Adipocyte (in vitro differentiated cells): ENCODE measurements around the gene CD81.

Experiments used
- DNase-seq: peaks from one replicate; pipeline ENCODE4 v3.0.0-alpha.2; 2015; ENCODE audit warnings: low read depth
- H3K27me3 ChIP-seq: replicated peaks from 2 replicates; pipeline ENCODE4 v1.7.0; 2013; ENCODE audit warnings: mild to moderate bottlenecking, low read length, moderate library complexity; ENCODE audit not compliant: control insufficient read depth, insufficient read depth
- H3K36me3 ChIP-seq: 2 replicates; pipeline ENCODE4 v1.7.0; 2013; ENCODE audit warnings: low read length, mild to moderate bottlenecking, moderate library complexity; ENCODE audit not compliant: control insufficient read depth, insufficient read depth, severe bottlenecking
- H3K4me1 ChIP-seq: 2 replicates; pipeline ENCODE4 v1.7.0; 2013; ENCODE audit warnings: mild to moderate bottlenecking, low read length, moderate library complexity; ENCODE audit not compliant: control insufficient read depth, insufficient read depth
- H3K4me3 ChIP-seq: 2 replicates; pipeline ENCODE4 v1.7.0; 2013; ENCODE audit warnings: mild to moderate bottlenecking, low read length, moderate library complexity
- H3K9ac ChIP-seq: 2 replicates; pipeline ENCODE4 v1.7.0; 2013; ENCODE audit warnings: mild to moderate bottlenecking, low read length, moderate library complexity
- H3K9me3 ChIP-seq: 2 replicates; pipeline ENCODE4 v1.7.0; 2013; ENCODE audit warnings: mild to moderate bottlenecking, low read length, moderate library complexity; ENCODE audit not compliant: control insufficient read depth

CD81 gene

GRCh38 chr11:2419638-2420501 lies 42.8 kb downstream of the CD81 start:
- H3K4me3 ChIP-seq, result no peak overlapping the region
- H3K9me3 ChIP-seq, result no peaks in the 10 kb centered on the region
- peak; percentile 89 for DNase-seq

GRCh38 chr11:2420502-2421225 lies 43.6 kb downstream of the CD81 start:
- peaks cover 30% of the 10 kb centered on the region for H3K27me3 ChIP-seq
- H3K4me1 ChIP-seq, result no peaks in the 10 kb centered on the region
- H3K4me3 ChIP-seq, result no peak overlapping the region
- no peak overlapping the region for H3K9ac ChIP-seq
- peak; percentile 92 for DNase-seq
- H3K36me3 ChIP-seq, result no peaks in the 10 kb centered on the region
- no peaks in the 10 kb centered on the region for H3K9me3 ChIP-seq

More at GRCh38 chr11:2419638-2420501, 42.8 kb downstream of the CD81 start:
- Histone ChIP-seq H3K27me3 (peaks cover 25% of the 10 kb centered on the region), H3K36me3 (no peaks in the 10 kb centered on the region), H3K4me1 (no peaks in the 10 kb centered on the region), H3K9ac (no peak overlapping the region)

GRCh38 chr11:2421226-2421994 lies 44.3 kb downstream of the CD81 start:
- H3K27me3 ChIP-seq, result peaks cover 33% of the 10 kb centered on the region
- no peaks in the 10 kb centered on the region for H3K36me3 ChIP-seq
- DNase-seq, result no peak
- H3K9ac ChIP-seq, result no peak overlapping the region
- H3K9me3 ChIP-seq, result no peaks in the 10 kb centered on the region
- no peaks in the 10 kb centered on the region for H3K4me1 ChIP-seq
- H3K4me3 ChIP-seq, result no peak overlapping the region

GRCh38 chr11:2421996-2422395 lies 44.9 kb downstream of the CD81 start:
- DNase-seq, result no peak
- H3K9me3 ChIP-seq, result no peaks in the 10 kb centered on the region
- no peak overlapping the region for H3K4me3 ChIP-seq
- no peaks in the 10 kb centered on the region for H3K36me3 ChIP-seq
- H3K27me3 ChIP-seq, result peaks cover 33% of the 10 kb centered on the region
- H3K4me1 ChIP-seq, result no peaks in the 10 kb centered on the region
- no peak overlapping the region for H3K9ac ChIP-seq

- Histone ChIP-seq H3K27me3 (peaks cover 36% of the 10 kb centered on the region), H3K4me1 (no peaks in the 10 kb centered on the region), H3K36me3 (no peaks in the 10 kb centered on the region), H3K9ac (no peak overlapping the region), H3K9me3 (no peaks in the 10 kb centered on the region), H3K4me3 (no peak overlapping the region)
- no peak for DNase-seq
Observed at GRCh38 chr11:2422461-2423156, 45.5 kb downstream of the CD81 start.

- Histone ChIP-seq H3K4me1 (no peaks in the 10 kb centered on the region), H3K27me3 (peaks cover 36% of the 10 kb centered on the region), H3K36me3 (no peaks in the 10 kb centered on the region), H3K4me3 (no peak overlapping the region), H3K9ac (no peak overlapping the region), H3K9me3 (no peaks in the 10 kb centered on the region)
- no peak for DNase-seq
Observed at GRCh38 chr11:2423157-2424025, 46.3 kb downstream of the CD81 start.

- H3K9me3 ChIP-seq, result no peaks in the 10 kb centered on the region
- H3K9ac ChIP-seq, result no peak overlapping the region
- no peaks in the 10 kb centered on the region for H3K36me3 ChIP-seq
- H3K4me1 ChIP-seq, result no peaks in the 10 kb centered on the region
- H3K4me3 ChIP-seq, result no peak overlapping the region
- no peak for DNase-seq
- H3K27me3 ChIP-seq, result peaks cover 40% of the 10 kb centered on the region
Observed at GRCh38 chr11:2424811-2425495, 47.8 kb downstream of the CD81 start.

GRCh38 chr11:2425506-2425905 lies 48.4 kb downstream of the CD81 start:
- H3K4me1 ChIP-seq, result no peaks in the 10 kb centered on the region
- H3K9me3 ChIP-seq, result no peaks in the 10 kb centered on the region
- no peaks in the 10 kb centered on the region for H3K36me3 ChIP-seq
- peaks cover 40% of the 10 kb centered on the region for H3K27me3 ChIP-seq
- DNase-seq, result no peak
- H3K4me3 ChIP-seq, result no peak overlapping the region
- no peak overlapping the region for H3K9ac ChIP-seq

- Histone ChIP-seq H3K9me3 (no peaks in the 10 kb centered on the region), H3K4me3 (no peak overlapping the region), H3K27me3 (peaks cover 35% of the 10 kb centered on the region), H3K9ac (no peak overlapping the region), H3K4me1 (no peaks in the 10 kb centered on the region), H3K36me3 (no peaks in the 10 kb centered on the region)
- DNase-seq, result no peak
Observed at GRCh38 chr11:2426221-2426620, 49.1 kb downstream of the CD81 start.
